Thyroid gland (tissue), 4 donors: Measurements from ENCODE around the gene CTPS1. TPM values are rescaled to one million over a fixed set of nuclear protein-coding genes. Genes with fewer than 3 reads are reported as not detected.

Source experiments
- DNase-seq, 2 donors: peaks; one replicate each; pipeline ENCODE4 v3.0.0-alpha.2; 2019
- H3K27ac ChIP-seq, 3 donors: fragments of 200-600 bp; sonication (generic); 1 replicate in 2 of 3; 2 replicates in 1 of 3; pipeline ENCODE4 v1.5.1; 2016 to 2019; ENCODE audit warnings: mild to moderate bottlenecking in 1 of 3, moderate library complexity in 1 of 3
- H3K27me3 ChIP-seq: fragments of 200-600 bp; sonication (generic); one replicate; pipeline ENCODE4 v1.5.1; 2019
- H3K36me3 ChIP-seq, 2 donors: fragments of 200-600 bp; sonication (generic); one replicate each; pipeline ENCODE4 v1.5.1; 2016 to 2019
- H3K4me1 ChIP-seq, 2 donors: fragments of 200-600 bp; sonication (generic); one replicate each; pipeline ENCODE4 v1.5.1; 2017 to 2019
- H3K4me3 ChIP-seq, 3 donors: fragments of 200-600 bp; sonication (generic); replicated peaks in 1 of 3; 1 replicate in 2 of 3; 2 replicates in 1 of 3; pipeline ENCODE4 v1.5.1; 2016; ENCODE audit warnings: mild to moderate bottlenecking in 1 of 3
- H3K9me3 ChIP-seq: fragments of 200-600 bp; sonication (generic); one replicate; pipeline ENCODE4 v1.5.1; 2017
- CTCF ChIP-seq, 6 experiments: fragments of 200-600 bp in 3 of 6; fragments of 450-650 bp in 3 of 6; sonication (generic) in 3 of 6; IDR thresholded peaks; one replicate each; pipeline ENCODE4 v1.5.1; 2016 to 2019; ENCODE audit warnings: antibody characterized with exemption in 6 of 6, mild to moderate bottlenecking in 2 of 6, inconsistent platforms in 1 of 6, moderate library complexity in 1 of 6
- POLR2A ChIP-seq, 2 donors: fragments of 450-650 bp; IDR thresholded peaks; one replicate each; pipeline ENCODE4 v1.6.1; 2017; ENCODE audit warnings: antibody characterized with exemption in 2 of 2, mild to moderate bottlenecking in 2 of 2, moderate library complexity in 1 of 2
- WGBS, 2 donors: methylation state at CpG; one replicate each; pipeline ENCODE4 v1.1.5; 2017; 5-methylcytosine and 5-hydroxymethylcytosine counted together
- intact Hi-C: fragments of 100-400 bp; cut with DNase I; formaldehyde crosslinking; loops from one replicate; pipeline ENCODE4 v1.15.1; 2023
- total RNA-seq, 4 donors: library from RNA; depleted of rRNA; stranded (reverse); fragments of >200 nt; gene quantifications; one replicate each; pipeline ENCODE4 v1.2.3, GENCODE V29; 2016

The CTPS1 gene
- total RNA-seq, 4 donors from 2014 or later = 10.1 to 20.3 (median 11.8) TPM

- no peak for TF ChIP-seq CTCF (IDR thresholded peaks at IDR 0.05)
- TF ChIP-seq POLR2A (IDR thresholded peaks at IDR 0.05) = no peak
- Histone ChIP-seq H3K9me3 (no peaks in the 10 kb centered on the region), H3K36me3 (peaks cover 0 to 6% of the 10 kb centered on the region in 2 donors), H3K4me1 (peaks cover 3 to 25% of the 10 kb centered on the region in 2 donors), H3K27me3 (no peaks in the 10 kb centered on the region), H3K4me3 (no peak overlapping the region), H3K27ac (no peak overlapping the region)
- no peak for DNase-seq
- 90 to 94% methylated on average over 5 of the region's 5 CpGs for WGBS, 2 donors
- intact Hi-C loops = no loop called here
Measured at GRCh38 chr1:41015281-41015896, 35.9 kb downstream of the CTPS1 start.

GRCh38 chr1:41015897-41016470 is 36.5 kb downstream of the CTPS1 start:
- WGBS, 2 donors = 89 to 96% methylated on average over 8 to 13 of the region's 13 CpGs
- Histone ChIP-seq H3K27ac (no peak overlapping the region), H3K4me1 (peaks cover 9 to 31% of the 10 kb centered on the region in 2 donors), H3K9me3 (no peaks in the 10 kb centered on the region), H3K27me3 (no peaks in the 10 kb centered on the region), H3K36me3 (peaks cover 0 to under 1% of the 10 kb centered on the region in 2 donors), H3K4me3 (no peak overlapping the region)
- TF ChIP-seq CTCF (IDR thresholded peaks at IDR 0.05) = no peak
- no peak for TF ChIP-seq POLR2A (IDR thresholded peaks at IDR 0.05)
- intact Hi-C loops = no loop called here
- no peak for DNase-seq

GRCh38 chr1:41017141-41018017 is 37.9 kb downstream of the CTPS1 start:
- no peaks in the 10 kb centered on the region for H3K27me3 ChIP-seq
- intact Hi-C loops = no loop called here
- no peak for DNase-seq
- H3K9me3 ChIP-seq = no peaks in the 10 kb centered on the region
- TF ChIP-seq POLR2A (IDR thresholded peaks at IDR 0.05) (no peak), CTCF (IDR thresholded peaks at IDR 0.05) (no peak)
- H3K36me3 ChIP-seq = no peaks in the 10 kb centered on the region
- H3K4me3 ChIP-seq = no peak overlapping the region
- no peak overlapping the region for H3K27ac ChIP-seq
- peaks cover 10 to 36% of the 10 kb centered on the region in 2 donors for H3K4me1 ChIP-seq
- WGBS, 2 donors = 97 to 99% methylated on average over 22 to 41 of the region's 44 CpGs

GRCh38 chr1:41018018-41018410 is 38.5 kb downstream of the CTPS1 start:
- Histone ChIP-seq H3K9me3 (no peaks in the 10 kb centered on the region), H3K4me1 (peaks cover 10 to 29% of the 10 kb centered on the region in 2 donors), H3K27me3 (no peaks in the 10 kb centered on the region), H3K36me3 (no peaks in the 10 kb centered on the region), H3K27ac (no peak overlapping the region), H3K4me3 (no peak overlapping the region)
- no peak for TF ChIP-seq CTCF (IDR thresholded peaks at IDR 0.05)
- TF ChIP-seq POLR2A (IDR thresholded peaks at IDR 0.05) = no peak
- DNase-seq = no peak
- 89 to 97% methylated on average over 6 to 8 of the region's 8 CpGs for WGBS, 2 donors
- intact Hi-C loops = no loop called here
